ENCODE data around the gene DNAJC4.

Gene DNAJC4

GRCh38 chr11:64208796-64209562 lies 21.4 kb upstream of the DNAJC4 start:
- no peak for DNase-seq

GRCh38 chr11:64209563-64209843 lies 20.8 kb upstream of the DNAJC4 start:
- no peak for DNase-seq

GRCh38 chr11:64210301-64211020 lies 19.9 kb upstream of the DNAJC4 start:
- no peak for DNase-seq

GRCh38 chr11:64211181-64211872 lies 19.0 kb upstream of the DNAJC4 start:
- DNase-seq = no peak

GRCh38 chr11:64216879-64217278 lies 13.5 kb upstream of the DNAJC4 start:
- DNase-seq = no peak

GRCh38 chr11:64218628-64219353 lies 11.6 kb upstream of the DNAJC4 start:
- DNase-seq = no peak

GRCh38 chr11:64219354-64219684 lies 11.0 kb upstream of the DNAJC4 start:
- DNase-seq = no peak

GRCh38 chr11:64219755-64220154 lies 10.6 kb upstream of the DNAJC4 start:
- DNase-seq = no peak

GRCh38 chr11:64220271-64220670 lies 10.1 kb upstream of the DNAJC4 start:
- DNase-seq = no peak

- no peak for DNase-seq
Measured at GRCh38 chr11:64220798-64221197, 9.6 kb upstream of the DNAJC4 start.

GRCh38 chr11:64222651-64223000 lies 7.7 kb upstream of the DNAJC4 start:
- no peak for DNase-seq

GRCh38 chr11:64223001-64223651 lies 7.2 kb upstream of the DNAJC4 start:
- DNase-seq = no peak

GRCh38 chr11:64224151-64224890 lies 6.0 kb upstream of the DNAJC4 start:
- no peak for DNase-seq

GRCh38 chr11:64224891-64225607 lies 5.3 kb upstream of the DNAJC4 start:
- DNase-seq = no peak

GRCh38 chr11:64225608-64226506 lies 4.5 kb upstream of the DNAJC4 start, which contains the start of the genes NUDT22 and TRPT1:
Gene NUDT22, plus strand, starts transcription at chr11:64226274. Its CDS starts 379 bp downstream, at chr11:64226653.
Gene TRPT1, minus strand, starts transcription at chr11:64226186. Its CDS starts 326 bp downstream, at chr11:64225860.
- DNase-seq = peak; percentile 89

- DNase-seq = peak; percentile 75
Measured at GRCh38 chr11:64226507-64227051, 3.8 kb upstream of the DNAJC4 start.

- DNase-seq = no peak
Measured at GRCh38 chr11:64227405-64227956, 2.9 kb upstream of the DNAJC4 start.

GRCh38 chr11:64229090-64229743 lies 1.1 kb upstream of the DNAJC4 start:
- no peak for DNase-seq

- DNase-seq = no peak
Measured at GRCh38 chr11:64229744-64230170, 591 bp upstream of the DNAJC4 start.

All from inflammatory macrophage treated with lipopolysaccharide for 4 hours (primary cell).